HL-60 (cell line): Measurements from ENCODE around the gene MAPT.

Experiments
- CTCF ChIP-seq: IDR thresholded peaks from one replicate; pipeline ENCODE4 v1.5.1; 2011; ENCODE audit warnings: low read length, control low read depth, inconsistent platforms; ENCODE audit not compliant: insufficient read depth
- GABPA ChIP-seq: IDR thresholded peaks from 2 replicates; pipeline ENCODE4 v1.6.1; 2012; ENCODE audit warnings: low read depth
- POLR2AphosphoS5 ChIP-seq: IDR thresholded peaks from 2 replicates; pipeline ENCODE4 v1.6.1; 2012; ENCODE audit warnings: low read depth

- no peak for TF ChIP-seq CTCF
- no peak for TF ChIP-seq POLR2AphosphoS5
- no peak for TF ChIP-seq GABPA
Measured at GRCh38 chr17:45886852-45887251, 7.5 kb upstream of the MAPT start.
